Osteoblast (primary cell): ENCODE results near the gene HSFX2. TPM values are rescaled to one million over a fixed set of nuclear protein-coding genes. Genes with fewer than 3 reads are reported as not detected.
A peak's percentile ranks its signal among the peaks of the same experiment; 100 is the strongest.
"Not testable (repeated sequence)": the region's sequence is repeated elsewhere in the genome, so short reads cannot be mapped to it uniquely, and the experiment has no call there.

ENCODE experiments used
- DNase-seq: peaks from one replicate; pipeline ENCODE4 v3.0.0; 2011; ENCODE audit warnings: low spot score, mixed read lengths; ENCODE audit not compliant: insufficient read length; ENCODE audit errors: missing footprints
- H2AFZ ChIP-seq: 2 replicates; pipeline ENCODE4 v1.6.0; 2011; ENCODE audit warnings: mild to moderate bottlenecking, low read length
- H3K27ac ChIP-seq: 2 replicates; pipeline ENCODE4 v1.5.1; 2011; ENCODE audit warnings: mild to moderate bottlenecking, low read depth, low read length, moderate library complexity
- H3K27me3 ChIP-seq: 2 replicates; pipeline ENCODE4 v1.6.0; 2012; ENCODE audit warnings: mild to moderate bottlenecking, control low read depth, inconsistent platforms, low read length, moderate library complexity; ENCODE audit not compliant: insufficient read depth
- H3K36me3 ChIP-seq: 2 replicates; pipeline ENCODE4 v1.5.1; 2011; ENCODE audit warnings: mild to moderate bottlenecking, low read length, control low read depth, moderate library complexity; ENCODE audit not compliant: insufficient read depth
- H3K4me1 ChIP-seq: 2 replicates; pipeline ENCODE4 v1.5.1; 2011; ENCODE audit warnings: mild to moderate bottlenecking, low read length, control low read depth, moderate library complexity; ENCODE audit not compliant: insufficient read depth
- H3K4me2 ChIP-seq: 2 replicates; pipeline ENCODE4 v1.6.0; 2011; ENCODE audit warnings: mild to moderate bottlenecking, low read length; ENCODE audit not compliant: insufficient read depth
- H3K4me3 ChIP-seq: fragments of 200-600 bp; sonication (generic); 3 replicates; pipeline ENCODE4 v1.5.1; 2012; ENCODE audit warnings: mild to moderate bottlenecking, low read length, inconsistent platforms; ENCODE audit not compliant: insufficient read depth
- H3K79me2 ChIP-seq: 2 replicates; pipeline ENCODE4 v1.6.0; 2012; ENCODE audit warnings: mild to moderate bottlenecking, low read length, control low read depth, inconsistent platforms; ENCODE audit not compliant: insufficient read depth
- H3K9me3 ChIP-seq: 2 replicates; pipeline ENCODE4 v1.5.1; 2011; ENCODE audit warnings: low read depth, low read length, control low read depth
- H4K20me1 ChIP-seq: 2 replicates; pipeline ENCODE4 v1.6.0; 2012; ENCODE audit warnings: mild to moderate bottlenecking, low read length, control low read depth; ENCODE audit not compliant: insufficient read depth
- CTCF ChIP-seq: IDR thresholded peaks from 2 replicates; pipeline ENCODE4 v1.5.1; 2011; ENCODE audit warnings: mild to moderate bottlenecking, low read depth, low read length, moderate library complexity; ENCODE audit errors: extremely low read depth
- total RNA-seq: library from RNA; depleted of rRNA; stranded (reverse); fragments of >200 nt; gene quantifications from 2 replicates; pipeline ENCODE4 v1.2.3, GENCODE V29; 2012

Gene HSFX2
- total RNA-seq, 1 donor, result 0.36 TPM

- Histone ChIP-seq H3K9me3 (no peaks in the 10 kb centered on the region), H3K27me3 (peaks cover 3% of the 10 kb centered on the region), H3K4me1 (peaks cover 6% of the 10 kb centered on the region), H3K36me3 (no peaks in the 10 kb centered on the region), H4K20me1 (peaks cover 21% of the 10 kb centered on the region), H3K4me3 (peak overlapping the region; percentile 70), H3K27ac (no peak overlapping the region), H3K79me2 (peaks cover 38% of the 10 kb centered on the region), H2AFZ (peak overlapping the region; percentile 82), H3K4me2 (peak overlapping the region; percentile 76)
- peak; percentile 23 for TF ChIP-seq CTCF
- peak; percentile 76 for DNase-seq
These were observed 35.6 kb upstream of the HSFX2 start for GRCh38 chrX:149630681-149631233.

- peaks cover 6% of the 10 kb centered on the region for H3K4me1 ChIP-seq
- H3K27me3 ChIP-seq, result peaks cover 3% of the 10 kb centered on the region
- peaks cover 21% of the 10 kb centered on the region for H4K20me1 ChIP-seq
- DNase-seq, result no peak
- peak overlapping the region; percentile 70 for H3K4me3 ChIP-seq
- no peaks in the 10 kb centered on the region for H3K9me3 ChIP-seq
- peaks cover 47% of the 10 kb centered on the region for H3K79me2 ChIP-seq
- TF ChIP-seq CTCF, result no peak
- H2AFZ ChIP-seq, result no peak overlapping the region
- H3K27ac ChIP-seq, result no peak overlapping the region
- H3K36me3 ChIP-seq, result no peaks in the 10 kb centered on the region
- peak overlapping the region; percentile 76 for H3K4me2 ChIP-seq
These were observed 34.7 kb upstream of the HSFX2 start for GRCh38 chrX:149629730-149630387.

GRCh38 chrX:149628768-149629167 is 33.7 kb upstream of the HSFX2 start:
- no peak for DNase-seq
- no peak overlapping the region for H2AFZ ChIP-seq
- H4K20me1 ChIP-seq, result peaks cover 27% of the 10 kb centered on the region
- no peaks in the 10 kb centered on the region for H3K36me3 ChIP-seq
- no peak overlapping the region for H3K4me3 ChIP-seq
- TF ChIP-seq CTCF, result no peak
- no peaks in the 10 kb centered on the region for H3K9me3 ChIP-seq
- H3K4me2 ChIP-seq, result no peak overlapping the region
- peaks cover 3% of the 10 kb centered on the region for H3K27me3 ChIP-seq
- peaks cover 6% of the 10 kb centered on the region for H3K4me1 ChIP-seq
- peaks cover 57% of the 10 kb centered on the region for H3K79me2 ChIP-seq
- H3K27ac ChIP-seq, result no peak overlapping the region

GRCh38 chrX:149628280-149628679 is 33.2 kb upstream of the HSFX2 start:
- Histone ChIP-seq H3K4me1 (peaks cover 6% of the 10 kb centered on the region), H3K9me3 (no peaks in the 10 kb centered on the region), H2AFZ (no peak overlapping the region), H3K4me3 (no peak overlapping the region), H3K4me2 (no peak overlapping the region), H3K36me3 (no peaks in the 10 kb centered on the region), H3K27ac (no peak overlapping the region), H3K79me2 (peaks cover 57% of the 10 kb centered on the region), H4K20me1 (peaks cover 27% of the 10 kb centered on the region), H3K27me3 (peaks cover 3% of the 10 kb centered on the region)
- no peak for DNase-seq
- TF ChIP-seq CTCF, result no peak

- not testable (repeated sequence) for H3K36me3 ChIP-seq, H3K9me3 ChIP-seq, H3K4me1 ChIP-seq, H3K4me2 ChIP-seq, H3K27ac ChIP-seq, DNase-seq, H3K27me3 ChIP-seq, H3K4me3 ChIP-seq, H2AFZ ChIP-seq
- Histone ChIP-seq H4K20me1 (peaks cover 27% of the 10 kb centered on the region), H3K79me2 (peaks cover 60% of the 10 kb centered on the region)
These were observed 31.7 kb upstream of the HSFX2 start for GRCh38 chrX:149626829-149627228.

GRCh38 chrX:149619662-149620061 is 24.5 kb upstream of the HSFX2 start:
- not testable (repeated sequence) for H3K4me1 ChIP-seq, H2AFZ ChIP-seq, H3K4me2 ChIP-seq, H3K9me3 ChIP-seq, H3K27me3 ChIP-seq, H4K20me1 ChIP-seq, H3K27ac ChIP-seq, H3K36me3 ChIP-seq, DNase-seq, H3K4me3 ChIP-seq
- peaks cover 33% of the 10 kb centered on the region for H3K79me2 ChIP-seq
